Measurements from ENCODE around the gene TAF6.

GRCh38 chr7:100132126-100132525 is 13.0 kb upstream of the TAF6 start:
- no peak for TF ChIP-seq CTCF (IDR thresholded peaks at IDR 0.05 in 8 of 11, conservative IDR thresholded peaks at IDR 0.05 in 3 of 11)
- TF ChIP-seq POLR2A (IDR thresholded peaks at IDR 0.05), result no peak
- no peak for TF ChIP-seq POLR2AphosphoS5 (IDR thresholded peaks at IDR 0.05)

Measured in spleen (tissue), 7 donors.